OCI-M2 (cell line): Measurements from ENCODE around the gene HPX.

Experiments
- DNase-seq: peaks from one replicate; lab custom pipeline; 2025; ENCODE audit not compliant: unreplicated experiment; lab: John Stamatoyannopoulos, UW

Gene HPX, protein sequence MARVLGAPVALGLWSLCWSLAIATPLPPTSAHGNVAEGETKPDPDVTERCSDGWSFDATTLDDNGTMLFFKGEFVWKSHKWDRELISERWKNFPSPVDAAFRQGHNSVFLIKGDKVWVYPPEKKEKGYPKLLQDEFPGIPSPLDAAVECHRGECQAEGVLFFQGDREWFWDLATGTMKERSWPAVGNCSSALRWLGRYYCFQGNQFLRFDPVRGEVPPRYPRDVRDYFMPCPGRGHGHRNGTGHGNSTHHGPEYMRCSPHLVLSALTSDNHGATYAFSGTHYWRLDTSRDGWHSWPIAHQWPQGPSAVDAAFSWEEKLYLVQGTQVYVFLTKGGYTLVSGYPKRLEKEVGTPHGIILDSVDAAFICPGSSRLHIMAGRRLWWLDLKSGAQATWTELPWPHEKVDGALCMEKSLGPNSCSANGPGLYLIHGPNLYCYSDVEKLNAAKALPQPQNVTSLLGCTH

DNA sequence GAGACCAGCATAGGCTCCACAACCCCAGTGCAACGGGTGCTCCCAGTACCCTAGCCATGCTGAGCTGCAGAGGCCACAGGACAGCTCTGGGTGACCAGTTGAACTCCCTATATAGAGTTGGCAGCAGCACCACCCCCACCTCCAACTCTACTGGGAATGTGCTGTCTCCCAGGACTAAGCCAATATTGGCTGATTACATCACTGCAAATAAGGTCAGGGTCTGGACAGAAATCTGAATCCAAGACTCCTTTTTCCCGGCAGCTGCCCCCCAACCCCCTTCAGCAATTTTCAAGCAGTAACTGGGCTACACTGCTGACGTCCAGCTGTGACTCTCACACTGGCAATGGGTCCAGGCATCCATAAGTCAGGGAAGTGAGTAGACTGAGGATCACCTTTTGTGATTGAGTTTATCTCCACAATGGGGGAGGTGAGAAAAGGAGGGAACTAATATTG lies at the start of gene HPX:
Gene HPX, minus strand, starts transcription at position 82 of the 453 bp plus-strand sequence. Its CDS starts 24 bp downstream, at position 58.
- DNase-seq, result no peak

DNA sequence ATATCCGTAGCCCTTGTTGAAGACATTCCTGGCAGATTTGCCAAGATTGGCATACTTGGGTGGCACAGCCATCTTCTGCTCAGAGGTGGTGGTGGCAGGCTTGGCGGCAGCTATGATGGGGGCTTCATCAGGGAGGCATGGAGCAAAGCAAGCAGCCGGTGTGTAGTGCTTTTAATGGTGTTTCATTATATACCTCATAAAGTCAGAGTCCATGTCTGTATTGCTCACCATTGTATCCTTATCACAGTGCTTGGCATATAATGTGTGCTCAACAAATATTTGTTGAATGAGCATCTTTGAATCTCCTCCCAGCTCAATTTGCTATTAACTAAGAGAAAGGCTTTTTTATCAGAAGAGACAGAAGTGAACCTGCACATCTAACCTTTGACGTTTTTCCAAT lies 48.5 kb upstream of the HPX start:
- DNase-seq, result no peak

DNA sequence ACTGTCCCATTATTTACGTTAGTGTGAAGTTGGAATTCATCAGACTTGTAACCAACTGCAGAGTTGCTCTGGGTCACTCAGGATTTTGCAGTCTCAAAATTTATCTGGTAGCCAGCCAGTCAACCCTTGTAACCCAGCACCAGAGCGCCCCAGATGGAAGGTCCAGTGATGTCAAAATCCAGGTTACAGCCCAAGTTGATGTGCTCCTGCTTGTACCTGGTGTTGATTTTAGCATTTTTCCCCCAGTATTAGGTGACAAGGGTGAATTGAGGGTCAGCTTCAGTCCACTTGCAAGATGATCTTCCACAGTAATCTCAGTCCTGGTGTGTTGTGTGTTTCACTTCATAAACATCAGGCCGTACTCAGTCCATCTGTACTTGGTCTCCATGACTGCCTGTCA lies 48.0 kb upstream of the HPX start:
- no peak for DNase-seq

DNA sequence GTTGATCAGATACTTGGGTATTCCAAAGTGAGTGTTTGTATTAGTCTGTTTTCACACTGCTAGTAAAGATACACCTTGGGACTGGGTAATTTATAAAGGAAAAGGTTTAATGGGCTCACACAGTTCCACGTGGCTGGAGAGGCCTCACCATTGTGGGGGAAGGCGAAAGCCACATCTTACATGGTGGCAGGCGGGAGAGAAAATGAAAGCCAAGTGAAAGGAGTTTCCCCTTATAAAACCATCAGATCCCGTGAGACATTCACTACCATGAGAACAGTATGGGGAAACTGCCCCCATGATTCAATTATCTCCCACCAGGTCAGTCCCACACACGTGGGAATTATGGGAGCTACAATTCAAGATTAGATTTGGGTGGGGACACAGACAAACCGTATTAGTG lies 47.6 kb upstream of the HPX start:
- DNase-seq, result no peak

DNA sequence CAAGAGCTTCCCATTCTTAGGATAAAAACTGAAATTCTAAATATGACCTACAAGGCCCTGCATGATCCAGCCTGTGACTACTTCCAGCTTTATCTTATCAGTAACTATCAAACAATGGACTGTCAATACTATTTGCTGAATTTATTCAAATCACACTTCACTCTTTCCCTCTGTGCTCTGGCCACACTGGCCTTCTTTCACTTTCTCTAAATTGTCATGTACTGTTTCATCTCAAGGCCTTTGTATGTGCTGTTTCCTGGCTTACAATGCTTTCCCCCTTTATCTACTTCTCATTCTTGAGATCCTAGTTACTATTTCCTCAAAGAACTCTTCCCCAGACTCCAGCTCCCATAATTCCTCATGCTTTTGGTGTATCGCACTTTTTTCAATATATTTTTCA lies 46.2 kb upstream of the HPX start:
- DNase-seq, result no peak

DNA sequence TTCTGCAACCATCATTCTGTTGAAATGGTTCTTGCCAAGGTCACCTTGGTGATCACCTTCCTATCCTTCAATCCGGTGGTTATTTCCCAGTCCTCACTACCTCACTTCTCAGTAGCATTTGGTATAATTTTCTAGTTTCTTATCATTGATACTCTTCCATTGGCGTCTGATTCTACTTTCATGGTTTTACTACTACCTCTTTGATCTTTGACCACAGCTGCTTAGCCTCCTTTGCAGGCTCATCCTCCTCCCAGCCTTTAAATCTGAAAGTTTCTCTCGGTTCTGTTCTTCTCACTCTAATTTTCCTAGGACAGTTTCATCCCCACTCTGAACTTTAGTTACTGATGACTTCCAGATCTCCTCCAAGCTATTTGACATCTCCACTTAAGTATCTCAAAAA lies 45.5 kb upstream of the HPX start:
- DNase-seq, result no peak

DNA sequence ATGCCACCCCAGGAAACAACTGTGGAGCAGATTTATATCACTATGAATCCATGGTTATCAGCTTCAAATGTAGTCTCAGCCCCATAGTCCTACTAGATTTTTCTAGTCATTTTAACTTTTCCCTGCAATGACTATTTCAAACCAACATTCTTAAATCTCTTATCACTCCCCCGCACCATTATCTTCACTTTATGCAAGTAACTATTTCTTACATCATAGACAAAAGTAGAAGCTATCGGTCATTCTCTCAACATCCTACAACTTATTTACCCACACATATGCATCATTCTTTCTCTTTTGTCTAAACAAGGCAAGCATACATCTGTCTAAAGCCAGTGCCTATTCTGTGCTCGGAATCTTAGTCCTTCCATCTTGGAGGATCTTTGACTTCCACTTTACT lies 44.9 kb upstream of the HPX start:
- DNase-seq, result no peak

DNA sequence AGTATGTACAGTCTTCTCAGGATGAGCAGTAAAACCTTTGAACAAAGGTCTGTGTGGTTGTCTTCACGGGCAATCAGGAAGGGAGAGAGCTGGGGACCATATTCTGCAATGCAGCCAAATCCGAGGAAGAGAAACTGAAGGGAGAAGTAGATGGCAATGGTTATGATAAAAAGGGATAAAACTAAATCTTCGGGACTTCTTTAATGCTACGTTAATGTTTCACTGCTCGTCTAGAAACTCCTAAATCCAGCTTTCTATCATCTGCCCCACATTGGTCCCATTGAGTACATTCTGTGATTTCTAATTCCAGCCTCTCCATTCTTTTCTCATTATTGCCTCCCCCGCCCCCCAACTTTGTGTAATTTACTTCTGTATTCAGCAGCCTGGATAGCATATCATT lies 42.2 kb upstream of the HPX start:
- no peak for DNase-seq

DNA sequence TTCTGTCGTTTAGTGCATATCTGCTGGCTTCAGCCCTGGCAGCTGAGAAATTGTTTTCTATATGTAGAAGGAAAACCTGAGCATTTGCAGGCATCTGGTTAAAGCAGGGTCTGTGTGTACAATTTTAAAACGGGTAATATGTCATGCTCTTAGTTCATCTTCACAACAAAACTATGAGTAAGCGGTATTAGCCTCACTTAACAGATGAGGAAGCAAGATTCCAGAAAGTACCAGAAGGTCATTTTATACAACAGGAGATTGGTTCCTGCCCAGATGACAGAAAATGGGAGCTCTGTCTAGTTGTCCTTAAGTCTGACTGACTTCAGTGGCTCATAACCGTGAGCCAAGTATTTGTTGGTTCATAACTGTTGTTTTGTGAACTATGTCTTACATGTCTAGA lies 41.7 kb upstream of the HPX start:
- no peak for DNase-seq

DNA sequence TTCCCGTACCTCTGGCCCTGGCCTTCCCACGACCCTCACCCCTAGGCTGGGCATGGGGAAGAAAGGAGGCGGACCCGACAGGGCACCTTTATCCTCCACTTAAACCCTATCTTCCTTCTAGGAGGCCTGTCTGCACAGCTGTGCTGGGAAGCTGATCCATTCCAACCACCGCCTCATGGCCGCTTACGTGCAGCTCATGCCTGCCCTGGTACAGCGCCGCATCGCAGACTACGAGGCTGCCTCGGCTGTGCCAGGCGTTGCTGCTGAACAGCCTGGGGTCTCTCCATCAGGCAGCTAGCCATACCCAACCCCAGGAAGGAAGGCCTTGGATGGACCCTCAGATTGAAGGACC lies 41.1 kb upstream of the HPX start:
- no peak for DNase-seq

DNA sequence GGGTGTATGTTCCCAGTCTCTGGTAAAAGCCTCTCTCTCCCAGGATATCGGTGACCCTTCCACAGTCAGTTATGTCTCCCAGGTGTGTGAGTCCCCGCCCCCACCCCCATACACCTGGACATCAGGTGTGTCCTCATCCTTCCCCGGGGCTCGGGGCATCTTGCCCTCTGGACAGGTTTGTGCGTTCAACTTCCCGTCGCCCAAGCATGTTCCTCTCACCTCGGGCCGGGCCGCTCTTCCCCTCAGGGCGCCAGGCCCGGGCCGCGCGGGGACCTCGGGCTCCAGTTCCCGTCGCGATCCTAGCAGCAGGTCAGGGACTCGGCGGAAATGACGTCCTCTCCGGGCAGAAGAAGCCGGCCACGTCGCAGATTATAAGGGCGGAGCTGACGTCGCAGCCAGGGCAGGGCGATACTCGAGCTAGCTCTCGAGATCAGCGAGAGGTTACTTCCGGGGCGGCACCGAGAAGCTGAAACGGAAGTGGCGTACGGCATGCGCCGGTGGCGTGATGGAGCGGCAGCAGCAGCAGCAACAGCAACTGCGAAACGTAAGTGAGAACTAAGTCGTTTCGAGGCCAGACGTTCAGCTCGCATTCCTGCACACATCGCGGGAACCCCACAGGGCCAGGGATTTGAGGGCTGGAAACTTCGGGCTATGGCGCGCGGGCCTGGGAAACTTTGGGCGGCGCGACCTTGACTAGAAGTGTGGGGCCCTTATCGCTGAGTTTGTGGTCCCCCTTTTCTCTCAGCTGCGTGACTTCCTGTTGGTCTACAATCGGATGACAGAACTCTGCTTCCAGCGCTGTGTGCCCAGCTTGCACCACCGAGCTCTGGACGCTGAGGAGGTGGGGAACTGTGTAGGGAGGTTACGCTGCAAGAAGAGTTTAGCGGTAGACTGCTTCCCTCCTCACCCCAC lies 40.5 kb upstream of the HPX start, which contains the start of the genes ARFIP2 and TIMM10B:
Gene ARFIP2, minus strand, starts transcription at position 320 of the 912 bp plus-strand sequence. CDS start 910 bp downstream, outside the sequence.
Gene TIMM10B, plus strand, starts transcription at position 490 of the 912 bp plus-strand sequence. Its CDS starts 16 bp downstream, at position 506.
- peak; percentile 55 for DNase-seq

DNA sequence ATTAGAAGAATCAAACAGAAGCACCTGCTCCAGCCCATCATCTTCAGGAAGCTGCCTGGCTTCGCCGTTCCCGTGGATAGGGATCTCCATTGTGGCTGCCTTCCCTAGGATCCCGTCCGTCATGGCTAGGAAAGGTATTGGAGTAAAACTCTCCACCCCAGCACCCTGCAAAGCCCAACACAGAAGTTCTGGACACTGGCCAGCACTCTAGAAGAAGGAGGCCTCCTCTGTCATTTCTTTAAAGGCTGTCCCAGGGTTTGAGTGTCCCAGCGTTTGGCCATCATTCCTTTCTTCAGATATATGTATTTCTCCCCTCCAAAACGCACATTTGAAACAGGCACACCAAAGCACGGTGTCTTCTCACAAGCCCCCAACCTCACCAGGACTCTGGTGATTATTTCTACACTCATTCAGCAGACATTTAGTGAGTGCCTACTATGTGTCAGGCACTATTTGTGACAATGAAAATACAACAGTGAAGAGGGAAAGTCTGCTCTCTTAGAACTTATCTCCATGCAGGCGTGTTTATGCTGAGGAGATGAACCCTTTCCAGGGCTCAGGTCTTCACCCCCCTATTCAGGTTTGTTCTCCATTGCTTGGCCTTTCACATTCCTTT lies 39.6 kb upstream of the HPX start:
- no peak for DNase-seq

DNA sequence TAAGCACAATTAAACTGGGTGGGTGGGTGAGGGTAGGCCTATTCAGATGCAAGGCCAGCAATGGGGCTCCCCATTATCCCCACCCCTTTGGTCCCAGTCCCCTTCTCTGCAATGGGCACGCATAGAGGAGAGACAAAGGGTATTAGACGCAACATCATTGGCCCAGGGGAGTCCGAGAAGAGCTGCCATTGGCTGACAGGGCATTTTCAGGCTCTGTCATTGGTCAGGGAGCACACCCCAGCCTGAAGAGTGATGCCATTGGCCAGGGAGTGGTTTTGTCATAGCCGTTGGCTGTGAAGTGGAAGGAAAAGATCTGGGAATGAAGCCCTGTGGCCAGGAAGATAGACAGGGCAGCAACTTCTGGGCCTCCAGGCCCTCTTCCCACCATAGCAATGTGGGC lies 35.8 kb upstream of the HPX start:
- no peak for DNase-seq

DNA sequence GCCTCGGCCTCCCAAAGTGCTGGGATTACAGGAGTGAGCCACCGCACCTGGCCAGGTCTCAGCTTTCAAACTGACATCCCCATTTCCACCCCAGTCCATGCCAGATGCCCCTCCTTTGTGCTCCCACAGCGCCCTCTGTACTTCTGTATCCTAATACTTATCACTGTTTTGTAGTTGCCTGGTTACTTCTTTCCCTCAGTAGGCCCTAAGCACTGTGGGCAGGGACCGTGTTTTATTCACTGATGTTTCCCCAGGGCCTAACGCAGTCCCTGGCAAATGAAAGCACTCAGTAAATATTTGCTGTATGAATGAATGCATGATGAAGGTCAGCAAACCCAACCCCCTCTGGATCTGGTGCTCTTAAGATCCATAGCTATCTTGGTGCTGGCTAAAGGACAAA lies 35.1 kb upstream of the HPX start:
- no peak for DNase-seq

DNA sequence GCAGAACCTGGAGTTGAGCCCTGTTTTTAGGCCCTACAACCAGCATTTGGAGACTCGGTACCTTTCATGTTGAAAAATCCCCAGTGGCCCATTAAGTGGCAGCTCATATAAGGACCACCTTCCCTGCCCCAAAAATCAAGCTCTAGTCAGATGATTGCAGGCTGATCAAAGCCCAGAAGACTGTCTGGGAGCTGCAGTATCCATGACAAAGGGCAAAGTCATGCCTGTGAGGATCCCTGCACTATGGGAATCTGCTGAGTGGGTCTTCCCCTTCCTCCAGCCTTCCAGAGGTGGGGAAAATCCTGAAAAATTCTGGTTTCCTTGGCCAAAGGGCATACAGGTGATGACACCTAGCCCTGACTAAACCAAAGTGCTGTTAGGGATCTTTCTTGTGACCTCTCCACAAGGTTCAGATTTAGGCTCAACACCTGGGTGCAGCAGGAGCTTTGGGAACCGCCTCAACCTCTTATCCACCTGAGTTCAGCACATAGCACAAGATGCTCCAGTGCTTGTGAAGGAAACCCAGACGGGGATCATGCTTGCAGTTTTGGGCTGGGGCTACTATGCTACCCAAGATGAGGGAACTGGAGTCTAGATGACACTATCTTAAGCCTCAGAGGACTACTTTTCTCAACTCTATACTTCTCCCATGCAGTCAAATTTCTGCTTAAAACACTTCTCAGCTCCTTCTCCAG lies 34.2 kb upstream of the HPX start:
- DNase-seq, result no peak

DNA sequence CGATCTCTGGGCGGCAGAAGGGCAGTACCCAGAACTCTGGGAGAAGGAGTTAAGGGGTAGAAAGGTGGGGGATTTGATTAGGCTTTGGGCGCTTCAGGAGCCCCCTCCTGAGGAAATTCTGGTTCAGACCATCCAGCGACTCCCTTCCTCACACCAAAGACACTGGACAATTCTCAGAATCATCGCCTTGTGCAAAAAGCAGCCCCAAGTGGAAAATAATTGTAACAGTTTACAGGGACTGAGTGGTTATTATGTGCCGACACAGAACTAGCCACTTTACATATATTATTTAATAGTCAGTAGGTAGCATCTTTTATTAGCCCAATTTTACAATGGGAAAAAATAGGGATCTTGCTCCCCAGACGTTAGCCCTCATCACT lies 33.6 kb upstream of the HPX start:
- no peak for DNase-seq

DNA sequence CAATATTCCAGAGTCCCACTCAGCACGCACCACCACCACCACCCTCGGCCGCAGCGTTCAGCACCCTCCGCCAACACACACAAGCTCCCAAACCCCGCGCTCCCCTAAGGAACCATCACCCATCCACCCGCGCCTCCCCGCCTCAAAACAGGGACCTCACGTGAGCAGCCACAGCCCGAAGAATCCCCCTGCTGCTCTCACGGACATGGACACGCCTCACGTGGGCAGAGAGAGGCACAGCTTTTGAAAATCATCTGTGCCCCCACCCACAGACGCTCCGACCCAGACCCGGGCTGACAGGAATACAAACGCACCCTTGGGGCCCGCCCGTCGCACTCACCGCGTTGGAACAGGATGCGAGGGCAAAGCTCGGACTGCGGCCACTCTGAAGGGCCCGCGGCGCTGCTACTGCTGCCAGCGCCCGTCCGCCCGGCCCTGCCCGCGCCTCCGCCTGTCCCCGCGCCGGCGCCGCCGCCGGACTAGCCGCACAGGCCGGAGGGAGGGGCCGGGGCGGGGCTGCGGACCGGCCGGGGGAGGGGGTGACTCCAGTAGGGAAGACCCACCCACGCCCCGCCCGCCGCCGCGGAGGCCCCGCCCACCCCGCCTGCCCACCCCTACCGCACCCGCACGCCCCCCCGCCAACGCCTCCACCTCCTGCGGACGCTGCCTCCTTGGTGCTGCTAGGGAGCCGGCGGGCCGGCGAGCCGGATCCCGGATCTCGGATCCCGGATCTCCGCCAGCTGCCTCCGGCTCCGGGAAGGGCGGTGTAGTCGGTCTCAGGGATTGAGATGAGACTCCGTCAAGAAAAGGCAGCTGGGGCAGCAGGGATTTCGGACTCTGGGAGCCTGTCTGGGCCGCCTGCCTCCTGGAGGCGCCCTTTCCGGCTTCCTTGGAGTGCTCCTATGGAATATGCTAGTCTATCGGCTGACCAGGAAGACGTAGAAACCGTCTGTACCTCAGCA lies 32.9 kb upstream of the HPX start, which contains the start of gene TRIM3:
Gene TRIM3, minus strand, starts transcription at position 491 of the 962 bp plus-strand sequence. CDS start 8,246 bp downstream, outside the sequence.
- peak; percentile 10 for DNase-seq

DNA sequence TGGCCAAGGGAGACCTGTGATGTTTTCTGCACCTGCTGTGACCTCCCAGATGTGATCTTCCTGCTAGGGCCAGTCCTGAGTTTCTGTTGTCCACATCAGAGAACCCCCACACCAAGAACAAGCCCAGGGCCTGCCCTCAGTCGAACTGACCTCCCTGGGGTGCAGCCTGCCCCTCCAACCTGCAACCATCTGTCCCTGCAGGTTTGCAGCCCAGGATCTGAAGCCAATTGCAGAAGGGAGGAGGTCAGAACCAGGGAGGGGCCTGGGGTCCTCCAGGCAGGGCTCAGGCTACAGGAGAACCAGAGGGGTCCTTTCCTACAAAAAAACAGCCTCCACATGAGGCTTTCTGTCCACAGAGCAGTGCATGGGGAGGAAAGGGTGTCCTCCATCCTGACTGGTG lies 32.1 kb upstream of the HPX start:
- no peak for DNase-seq

DNA sequence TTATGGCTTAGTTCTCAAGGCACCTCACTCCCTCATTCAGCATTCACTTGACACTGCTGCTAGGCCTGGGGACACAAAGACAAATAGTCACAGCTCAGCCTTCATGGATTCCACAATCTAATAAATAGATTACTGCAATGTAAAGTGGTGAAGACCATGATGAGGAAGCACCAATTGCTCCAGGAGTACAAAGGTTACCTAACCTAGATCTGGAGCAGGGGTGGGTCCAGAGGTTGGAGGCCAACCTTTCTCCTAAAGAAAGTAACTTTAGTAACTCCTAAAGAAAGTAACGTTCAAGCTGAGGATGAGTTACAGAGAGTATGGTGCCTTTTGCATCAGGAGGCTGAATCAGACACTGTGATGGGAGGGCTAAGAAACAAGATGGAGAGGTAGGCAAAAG lies 28.8 kb upstream of the HPX start:
- DNase-seq, result no peak
